ENCODE results near the gene PRKCB.

PRKCB gene

DNA sequence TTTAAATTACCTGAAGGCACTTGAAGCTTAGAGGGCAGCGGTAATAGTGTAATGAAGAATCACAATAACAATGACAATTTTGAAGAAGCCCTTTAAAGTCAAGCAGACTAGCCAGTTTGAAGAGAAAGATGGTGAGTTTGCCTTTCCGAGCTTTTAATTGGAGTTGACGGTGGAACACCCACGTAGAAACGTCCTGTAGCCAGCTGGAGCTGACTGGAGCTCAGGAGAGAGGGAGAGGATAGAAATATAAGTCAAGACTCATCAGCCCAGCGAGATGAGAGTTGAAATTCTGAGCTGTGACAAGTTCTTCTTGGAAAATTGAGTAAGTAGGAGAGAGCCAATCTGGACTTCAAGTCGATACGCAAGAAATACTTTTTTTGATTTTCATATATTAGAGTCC, 328.6 kb downstream of the PRKCB start:
- no peak for DNase-seq (ENCODE audit: low read depth)
- TF ChIP-seq, protein P1, sequence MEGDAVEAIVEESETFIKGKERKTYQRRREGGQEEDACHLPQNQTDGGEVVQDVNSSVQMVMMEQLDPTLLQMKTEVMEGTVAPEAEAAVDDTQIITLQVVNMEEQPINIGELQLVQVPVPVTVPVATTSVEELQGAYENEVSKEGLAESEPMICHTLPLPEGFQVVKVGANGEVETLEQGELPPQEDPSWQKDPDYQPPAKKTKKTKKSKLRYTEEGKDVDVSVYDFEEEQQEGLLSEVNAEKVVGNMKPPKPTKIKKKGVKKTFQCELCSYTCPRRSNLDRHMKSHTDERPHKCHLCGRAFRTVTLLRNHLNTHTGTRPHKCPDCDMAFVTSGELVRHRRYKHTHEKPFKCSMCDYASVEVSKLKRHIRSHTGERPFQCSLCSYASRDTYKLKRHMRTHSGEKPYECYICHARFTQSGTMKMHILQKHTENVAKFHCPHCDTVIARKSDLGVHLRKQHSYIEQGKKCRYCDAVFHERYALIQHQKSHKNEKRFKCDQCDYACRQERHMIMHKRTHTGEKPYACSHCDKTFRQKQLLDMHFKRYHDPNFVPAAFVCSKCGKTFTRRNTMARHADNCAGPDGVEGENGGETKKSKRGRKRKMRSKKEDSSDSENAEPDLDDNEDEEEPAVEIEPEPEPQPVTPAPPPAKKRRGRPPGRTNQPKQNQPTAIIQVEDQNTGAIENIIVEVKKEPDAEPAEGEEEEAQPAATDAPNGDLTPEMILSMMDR (IDR thresholded peaks at IDR 0.05; ENCODE audit: low read length, missing control alignments) = no peak
- no peak overlapping the region for H3K4me3 ChIP-seq (replicated peaks; ENCODE audit: low read depth, low read length)

DNA sequence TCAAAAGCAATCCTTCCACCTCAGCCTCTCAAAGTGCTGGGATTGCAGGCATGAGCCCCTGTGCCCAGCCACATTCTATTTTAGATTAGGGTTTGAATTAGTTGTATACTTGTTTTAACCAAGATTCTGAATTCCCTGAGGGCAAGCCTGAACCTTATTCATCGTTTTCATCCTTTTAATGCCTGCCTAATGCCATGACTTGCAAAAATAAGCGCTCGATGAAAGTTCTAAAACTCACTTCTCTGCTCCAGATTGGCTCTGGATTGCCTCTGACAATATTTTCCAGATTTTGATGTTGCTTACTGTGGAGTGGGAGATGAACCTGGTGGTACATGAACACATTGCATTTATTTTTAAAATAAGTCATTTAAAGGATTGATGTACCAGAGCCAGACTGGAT, 329.5 kb downstream of the PRKCB start:
- H3K4me3 ChIP-seq (replicated peaks; ENCODE audit: low read depth, low read length) = no peak overlapping the region
- TF ChIP-seq, protein P1 (IDR thresholded peaks at IDR 0.05; ENCODE audit: low read length, missing control alignments) = no peak
- no peak for DNase-seq (ENCODE audit: low read depth)

DNA sequence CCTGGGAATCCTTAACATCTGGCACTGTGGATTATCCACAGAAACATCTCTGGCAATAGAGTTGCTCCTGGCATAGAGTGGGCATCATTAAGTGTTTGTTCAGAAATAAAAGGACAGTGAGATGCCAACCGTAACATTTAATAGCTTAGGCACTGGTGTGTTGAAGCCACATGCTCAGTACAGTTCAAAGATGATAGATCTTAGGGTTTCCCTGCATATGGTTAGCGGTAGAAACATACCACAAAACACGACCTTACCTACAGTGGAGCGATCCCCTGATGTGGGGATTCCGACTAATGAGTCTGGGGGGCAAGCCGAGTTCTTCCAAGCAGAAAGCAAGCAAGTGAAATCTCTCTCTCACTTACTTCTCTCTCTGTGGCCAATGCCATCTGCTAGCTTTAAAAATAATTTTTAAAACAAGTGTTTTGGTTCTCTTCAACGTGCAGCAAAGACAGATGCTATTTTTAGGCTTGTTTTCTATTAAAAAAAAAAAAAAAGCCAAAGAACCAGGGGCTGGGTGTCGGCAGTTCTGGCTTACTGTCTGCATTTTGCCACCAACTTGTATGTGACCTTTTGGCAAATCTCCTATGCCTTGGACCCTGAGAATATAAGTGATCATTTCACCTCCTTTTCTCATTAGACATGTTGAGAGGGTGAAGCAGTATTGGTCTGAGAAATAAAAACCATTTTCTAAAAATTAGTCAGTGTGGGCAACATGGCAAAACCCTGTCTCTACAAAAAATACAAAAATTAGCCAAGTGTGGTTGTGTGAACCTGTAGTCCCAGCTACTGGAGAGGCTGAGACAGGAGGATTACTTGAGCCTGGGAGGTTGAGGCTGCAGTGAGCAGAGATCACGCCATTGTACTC, 331.1 kb downstream of the PRKCB start:
- TF ChIP-seq, protein P1 (IDR thresholded peaks at IDR 0.05; ENCODE audit: low read length, missing control alignments) = no peak
- no peak for DNase-seq (ENCODE audit: low read depth)
- H3K4me3 ChIP-seq (replicated peaks; ENCODE audit: low read depth, low read length) = no peak overlapping the region

DNA sequence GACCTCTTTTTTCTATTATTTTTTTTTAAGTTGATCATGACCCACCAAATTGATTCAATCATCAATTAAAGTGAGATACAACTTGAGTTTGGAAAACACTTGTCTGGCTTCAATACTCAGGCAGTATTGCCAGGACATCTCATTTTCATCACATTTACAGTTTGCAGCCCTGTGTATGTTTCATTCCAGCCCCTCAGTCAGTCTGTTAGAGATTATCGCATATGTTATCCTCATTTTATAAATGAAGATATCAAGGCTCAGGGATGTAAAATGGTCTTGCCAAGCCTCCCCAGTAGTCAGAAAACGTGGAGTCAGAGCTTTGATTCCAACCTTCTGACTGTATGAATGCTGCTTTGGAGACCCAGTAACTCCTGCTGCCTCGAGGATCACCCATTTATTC, 333.1 kb downstream of the PRKCB start:
- no peak for DNase-seq (ENCODE audit: low read depth)
- no peak overlapping the region for H3K4me3 ChIP-seq (replicated peaks; ENCODE audit: low read depth, low read length)

DNA sequence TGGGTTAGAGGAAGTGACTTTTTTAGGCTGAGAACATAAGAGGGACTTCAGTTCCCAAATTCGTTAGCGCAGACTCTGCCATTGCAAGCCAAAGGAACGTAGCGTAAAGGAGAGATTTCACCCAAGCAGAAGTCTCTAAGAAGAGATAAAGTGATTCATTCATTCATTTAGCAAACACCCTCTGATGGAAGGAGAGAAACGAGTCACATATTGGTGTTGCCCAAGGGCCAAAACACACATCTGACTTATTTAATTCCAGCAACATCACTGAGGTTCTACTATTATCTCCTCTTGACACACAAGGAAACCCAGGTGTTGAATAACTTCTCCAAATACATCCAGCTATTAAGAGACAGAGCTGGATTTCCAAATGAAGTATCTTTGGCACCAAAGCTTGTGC, 334.6 kb downstream of the PRKCB start:
- TF ChIP-seq, protein P1 (IDR thresholded peaks at IDR 0.05; ENCODE audit: low read length, missing control alignments) = no peak
- H3K4me3 ChIP-seq (replicated peaks; ENCODE audit: low read depth, low read length) = no peak overlapping the region
- DNase-seq (ENCODE audit: low read depth) = no peak

More for the DNA sequence above, 333.1 kb downstream of the PRKCB start:
- TF ChIP-seq, protein P1 (IDR thresholded peaks at IDR 0.05; ENCODE audit: low read length, missing control alignments) = no peak

DNA sequence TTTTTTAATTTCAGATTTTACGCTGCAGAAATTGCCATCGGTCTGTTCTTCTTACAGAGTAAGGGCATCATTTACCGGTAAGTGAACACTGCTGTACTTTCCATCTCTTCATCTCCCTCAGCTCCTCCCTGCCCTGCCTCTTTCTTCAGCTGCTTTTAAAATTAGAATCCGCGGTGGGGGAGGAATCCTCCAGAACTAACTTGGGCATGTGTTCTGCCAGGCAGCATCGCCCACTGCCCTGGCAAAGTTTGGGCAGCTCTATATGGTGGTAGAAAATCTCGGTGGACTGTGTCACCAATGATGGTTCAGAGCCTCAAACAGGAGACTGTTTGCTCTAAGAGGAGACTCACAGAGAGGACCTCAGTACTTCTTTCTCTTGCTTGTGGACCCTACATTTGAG, 338.7 kb downstream of the PRKCB start:
- no peak for DNase-seq (ENCODE audit: low read depth)
- no peak overlapping the region for H3K4me3 ChIP-seq (replicated peaks; ENCODE audit: low read depth, low read length)
- TF ChIP-seq, protein P1 (IDR thresholded peaks at IDR 0.05; ENCODE audit: low read length, missing control alignments) = no peak

DNA sequence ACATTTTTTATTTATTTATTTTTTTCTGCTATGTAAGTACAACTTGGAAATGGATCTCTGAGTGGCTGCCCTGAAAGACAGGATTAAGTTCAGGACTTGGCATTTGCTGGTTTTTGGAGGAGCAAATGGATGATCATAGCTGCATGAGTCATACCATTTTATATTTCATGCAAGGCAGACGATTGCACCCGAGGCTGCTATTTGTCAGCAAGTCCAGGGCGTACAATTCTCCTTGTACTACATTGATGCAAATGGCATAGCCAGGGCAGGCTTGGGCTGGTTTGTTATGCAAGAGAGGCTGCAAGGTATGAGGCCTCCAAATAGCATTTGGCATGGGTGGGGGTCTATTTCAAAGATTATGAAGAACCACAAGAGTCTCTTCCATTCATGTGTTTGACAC, 339.2 kb downstream of the PRKCB start:
- no peak for DNase-seq (ENCODE audit: low read depth)

More for the DNA sequence above, 339.2 kb downstream of the PRKCB start:
- H3K4me3 ChIP-seq (replicated peaks; ENCODE audit: low read depth, low read length) = no peak overlapping the region
- TF ChIP-seq, protein P1 (IDR thresholded peaks at IDR 0.05; ENCODE audit: low read length, missing control alignments) = no peak

Data from fibroblast of pulmonary artery (primary cell).